HG02870 (cell line): Measurements from ENCODE around the gene PLXDC2.
"Not testable (repeated sequence)": the region's sequence is repeated elsewhere in the genome, so short reads cannot be mapped to it uniquely, and the experiment has no call there.

ENCODE experiments used
- ATAC-seq: cut with Tn5 transposase; IDR thresholded peaks from one replicate; pipeline ENCODE4 v1.9.1; 2021; ENCODE audit warnings: mild to moderate bottlenecking, moderate library complexity; ENCODE audit not compliant: unreplicated experiment

The PLXDC2 gene

GRCh38 chr10:20017961-20018360 is 201.7 kb downstream of the PLXDC2 start:
- no peak for ATAC-seq

DNA sequence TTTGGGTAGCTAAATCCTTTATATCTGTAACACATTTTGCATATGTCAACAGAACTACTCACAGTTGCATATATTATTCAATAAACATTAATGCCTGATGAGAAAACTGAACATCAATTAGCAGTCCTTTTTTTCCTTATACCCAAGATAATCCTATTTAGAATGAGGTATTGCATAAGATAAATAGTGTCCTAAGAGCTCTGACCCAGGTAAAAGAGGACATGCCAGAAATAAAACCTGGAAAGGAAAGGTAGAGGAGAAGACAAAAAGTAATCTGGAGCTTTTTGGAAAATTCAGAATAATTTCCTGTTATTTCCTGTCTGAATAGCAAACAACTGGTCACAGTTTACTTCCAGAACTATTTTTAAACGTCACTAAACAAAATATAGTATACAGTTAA is 204.4 kb downstream of the PLXDC2 start:
- no peak for ATAC-seq

GRCh38 chr10:20029523-20029922 is 213.3 kb downstream of the PLXDC2 start:
- ATAC-seq, result no peak

DNA sequence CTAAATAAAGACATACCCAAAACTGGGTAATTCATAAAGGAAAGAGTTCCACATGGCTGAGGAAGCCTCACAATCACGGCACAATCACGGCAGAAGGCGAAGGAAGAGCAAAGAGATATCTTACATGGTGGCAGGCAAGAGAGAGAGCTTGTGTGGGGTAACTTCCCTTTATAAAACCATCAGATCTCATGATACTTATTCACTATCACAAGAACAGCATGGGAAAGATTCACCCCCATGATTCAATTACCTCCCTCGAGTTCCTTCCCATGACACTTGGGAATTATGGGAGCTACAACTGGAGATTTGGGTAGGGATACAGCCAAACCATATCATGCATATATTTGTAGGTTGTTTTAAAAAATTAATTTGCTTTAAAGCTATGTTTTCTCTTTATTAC is 217.2 kb downstream of the PLXDC2 start:
- ATAC-seq, result no peak

DNA sequence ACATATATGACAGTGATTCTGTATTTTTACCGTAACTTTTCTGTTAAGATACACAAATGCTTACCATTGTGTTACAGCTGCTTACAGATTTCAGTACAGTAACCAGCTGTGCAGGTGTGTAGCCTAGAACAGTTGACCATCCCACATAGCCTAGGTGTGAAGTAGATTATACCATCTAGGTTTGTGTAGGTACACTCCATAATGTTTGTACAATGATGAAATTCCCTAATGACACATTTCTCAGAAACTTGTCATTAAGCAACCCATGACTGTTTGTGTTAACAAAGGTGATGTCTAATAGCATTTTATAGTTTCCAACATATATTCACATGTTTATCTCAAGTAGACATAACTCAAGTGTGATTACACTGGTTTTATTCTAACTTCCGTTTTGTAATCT is 218.5 kb downstream of the PLXDC2 start:
- ATAC-seq, result no peak

DNA sequence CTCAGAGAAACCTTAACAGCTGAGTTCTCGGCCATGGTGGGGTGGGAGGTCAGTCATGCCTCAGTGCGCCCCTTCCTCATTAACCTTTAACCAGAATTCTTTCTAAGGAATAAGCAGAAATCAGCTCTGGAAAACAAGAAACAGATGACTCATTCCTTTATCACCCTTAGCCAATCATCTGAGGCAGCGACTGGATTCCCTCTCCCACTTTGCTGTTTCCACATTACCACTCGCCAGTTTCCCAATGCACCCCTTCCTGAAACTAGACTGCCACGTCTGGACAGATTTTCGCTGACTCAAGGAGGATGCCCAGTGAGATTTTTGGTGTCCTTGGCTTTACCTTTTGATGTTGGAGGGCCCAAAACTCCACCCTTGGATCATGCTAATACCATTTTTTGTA is 223.8 kb downstream of the PLXDC2 start:
- no peak for ATAC-seq

DNA sequence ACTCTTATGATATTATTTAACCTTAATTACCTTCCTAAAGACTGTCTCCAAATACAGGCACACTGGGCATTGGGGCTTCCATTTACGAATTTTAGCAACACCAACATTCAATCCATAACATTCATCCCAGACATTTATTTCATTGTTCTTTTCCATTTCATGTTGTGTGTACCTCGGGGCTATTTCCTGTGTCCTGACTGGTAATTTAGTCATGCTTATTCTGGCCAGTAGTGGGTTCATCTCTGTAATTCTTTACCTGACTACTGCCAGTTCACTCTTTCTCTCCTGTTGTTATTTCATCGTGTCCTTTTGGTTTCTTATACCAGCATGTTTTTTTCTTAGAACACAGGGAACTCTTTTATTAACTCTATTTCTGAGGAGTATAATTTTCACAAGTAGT is 225.7 kb downstream of the PLXDC2 start:
- no peak for ATAC-seq

GRCh38 chr10:20045100-20045499 is 228.9 kb downstream of the PLXDC2 start:
- ATAC-seq, result not testable (repeated sequence)

GRCh38 chr10:20048161-20048560 is 231.9 kb downstream of the PLXDC2 start:
- ATAC-seq, result no peak

DNA sequence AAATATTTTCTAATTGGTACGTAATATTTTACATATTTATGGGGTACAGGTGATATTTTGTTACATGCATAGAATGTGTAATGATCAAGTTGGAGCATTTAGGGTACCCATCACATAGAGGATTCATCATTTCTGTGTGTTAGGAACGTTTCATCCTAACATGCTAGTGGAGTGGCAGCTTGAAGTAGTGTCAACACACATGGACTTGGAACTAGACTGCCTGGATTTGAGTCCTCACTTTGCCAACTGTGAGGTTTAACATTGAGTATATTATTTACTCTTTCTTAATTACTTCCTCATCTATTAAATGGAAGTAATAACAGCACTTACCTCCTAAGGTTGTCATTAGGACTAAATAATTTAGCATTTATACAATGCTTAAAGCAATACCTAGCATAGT is 241.9 kb downstream of the PLXDC2 start:
- no peak for ATAC-seq

DNA sequence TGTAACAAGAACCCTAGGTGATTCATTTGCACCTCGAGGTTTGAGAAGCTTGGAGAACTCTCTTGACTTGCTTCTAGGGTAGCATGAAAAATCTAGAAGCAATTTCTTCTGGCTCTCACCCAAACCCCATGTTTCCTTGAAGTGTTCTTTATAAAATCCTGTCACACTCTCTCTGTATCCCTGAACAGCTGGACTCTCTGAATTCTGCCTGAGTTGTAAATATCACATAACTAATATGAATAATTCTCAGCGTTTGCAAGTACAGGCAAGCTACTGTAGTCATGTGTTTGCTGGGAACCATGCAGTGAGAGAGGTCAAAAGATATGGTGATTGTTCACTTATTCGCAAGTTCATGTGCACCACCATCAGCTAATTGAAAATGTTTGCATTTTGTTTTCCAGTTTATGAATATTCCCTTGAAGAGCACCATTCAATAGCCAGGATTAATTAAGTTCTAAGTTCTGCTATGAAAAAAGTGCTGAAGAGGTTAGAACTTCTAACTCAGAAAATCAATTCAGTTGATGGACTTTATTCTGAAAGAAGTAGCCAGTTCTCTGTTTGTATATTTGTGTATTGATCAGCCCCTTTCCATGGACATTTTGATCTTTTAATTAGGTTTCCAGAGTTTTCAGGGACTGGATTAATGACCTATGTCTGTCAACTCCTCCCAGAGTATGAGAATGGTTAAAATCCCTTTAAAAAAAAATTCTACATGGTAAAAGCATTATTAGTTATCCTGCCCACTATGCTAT is 243.0 kb downstream of the PLXDC2 start:
- ATAC-seq, result no peak

- no peak for ATAC-seq
These were observed 249.6 kb downstream of the PLXDC2 start for GRCh38 chr10:20065814-20066213.

GRCh38 chr10:20073167-20073566 is 256.9 kb downstream of the PLXDC2 start:
- no peak for ATAC-seq

DNA sequence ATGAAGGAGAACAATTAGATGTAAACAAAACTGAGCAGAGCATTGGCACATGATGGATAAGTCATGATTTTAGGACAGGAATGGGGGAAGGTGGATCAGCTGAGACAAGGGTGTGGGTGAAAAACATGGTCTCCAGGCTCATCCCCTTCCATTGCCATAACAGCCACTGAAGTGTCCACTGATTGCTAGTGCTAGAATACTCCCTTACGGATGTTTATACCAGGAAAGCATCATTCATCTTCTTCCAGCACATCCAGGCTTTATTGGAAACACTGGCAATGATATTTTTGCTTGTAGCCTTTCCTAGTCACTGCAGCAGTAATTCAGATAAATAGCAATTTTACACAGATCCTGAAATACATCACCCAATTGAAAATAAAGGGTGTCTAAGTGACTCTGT is 259.5 kb downstream of the PLXDC2 start:
- ATAC-seq, result no peak

DNA sequence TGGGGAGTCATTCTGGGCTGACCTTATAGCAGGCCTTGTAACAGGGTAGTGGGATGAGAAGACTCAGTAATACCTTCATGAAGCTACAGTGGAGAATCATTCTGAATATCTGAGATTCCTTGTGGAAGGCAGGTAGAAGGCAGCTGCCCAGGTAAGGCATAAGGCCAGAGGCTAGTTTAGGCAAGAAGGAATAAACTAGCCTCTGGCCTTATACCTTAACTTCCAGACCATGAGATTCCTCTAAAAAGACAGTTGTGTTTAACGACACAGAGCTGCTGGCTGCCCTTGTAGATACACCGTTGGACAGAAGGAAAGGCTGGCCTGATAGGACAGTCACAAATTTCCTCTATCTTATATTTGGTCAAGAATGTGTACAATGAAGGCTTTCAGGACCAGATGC is 268.2 kb downstream of the PLXDC2 start:
- no peak for ATAC-seq

- no peak for ATAC-seq
These were observed 268.9 kb downstream of the PLXDC2 start for GRCh38 chr10:20085115-20085514.

GRCh38 chr10:20087353-20087752 is 271.1 kb downstream of the PLXDC2 start:
- no peak for ATAC-seq

GRCh38 chr10:20088061-20088701 is 271.9 kb downstream of the PLXDC2 start:
- ATAC-seq, result no peak

GRCh38 chr10:20089879-20090278 is 273.6 kb downstream of the PLXDC2 start:
- ATAC-seq, result no peak

DNA sequence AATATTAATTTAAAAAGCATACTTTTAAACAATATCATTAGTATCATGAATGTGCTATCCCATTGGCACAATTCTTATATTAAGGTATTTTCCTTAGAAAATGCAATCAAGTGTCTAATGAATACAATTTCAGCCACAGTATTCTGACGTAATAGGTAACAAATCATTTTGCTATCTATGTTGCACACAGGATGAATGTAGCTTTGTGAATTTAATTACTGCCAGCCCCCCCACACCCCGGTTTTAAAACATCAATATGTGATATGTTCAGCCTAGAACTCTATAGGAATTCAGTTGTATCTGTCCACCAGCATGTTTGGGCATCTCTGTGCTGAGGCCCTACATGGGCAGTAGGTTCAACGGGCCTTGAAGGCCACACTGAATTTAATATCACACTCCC is 274.6 kb downstream of the PLXDC2 start:
- ATAC-seq, result no peak

GRCh38 chr10:20091698-20092097 is 275.5 kb downstream of the PLXDC2 start:
- ATAC-seq, result no peak

GRCh38 chr10:20093600-20093999 is 277.4 kb downstream of the PLXDC2 start:
- no peak for ATAC-seq
